ENCODE measurements around the gene LRRC18.

LRRC18 gene

GRCh38 chr10:48938990-48939536 is 577 bp downstream of the LRRC18 start:
- no peaks in the 10 kb centered on the region for H3K36me3 ChIP-seq (ENCODE audit: control insufficient read depth in 5 of 5, insufficient read depth in 5 of 5, low read length in 5 of 5)
- no peaks in the 10 kb centered on the region for H3K27me3 ChIP-seq (ENCODE audit: control insufficient read depth in 5 of 5, insufficient read depth in 4 of 5, low read length in 5 of 5)
- H3K9me3 ChIP-seq (ENCODE audit: control insufficient read depth in 5 of 5, low read length in 5 of 5): no peaks in the 10 kb centered on the region
- H3K4me1 ChIP-seq (ENCODE audit: control insufficient read depth in 5 of 5, insufficient read depth in 5 of 5, low read length in 5 of 5): peaks cover 0 to 2% (median 0%) of the 10 kb centered on the region in 5 donors
- H3K27ac ChIP-seq (ENCODE audit: low read depth, low read length): no peak overlapping the region
- no peak overlapping the region for H3K4me3 ChIP-seq (ENCODE audit: low read depth in 1 of 5, low read length in 5 of 5)
- no peak overlapping the region for H3K9ac ChIP-seq (ENCODE audit: low read length in 5 of 5)

GRCh38 chr10:48938281-48938680 is 1.4 kb downstream of the LRRC18 start:
- peaks cover 0 to 2% (median 0%) of the 10 kb centered on the region in 5 donors for H3K4me1 ChIP-seq (ENCODE audit: control insufficient read depth in 5 of 5, insufficient read depth in 5 of 5, low read length in 5 of 5)
- no peak overlapping the region for H3K4me3 ChIP-seq (ENCODE audit: low read depth in 1 of 5, low read length in 5 of 5)
- H3K9me3 ChIP-seq (ENCODE audit: control insufficient read depth in 5 of 5, low read length in 5 of 5): no peaks in the 10 kb centered on the region
- H3K36me3 ChIP-seq (ENCODE audit: control insufficient read depth in 5 of 5, insufficient read depth in 5 of 5, low read length in 5 of 5): no peaks in the 10 kb centered on the region
- H3K27ac ChIP-seq (ENCODE audit: low read depth, low read length): no peak overlapping the region
- H3K27me3 ChIP-seq (ENCODE audit: control insufficient read depth in 5 of 5, insufficient read depth in 4 of 5, low read length in 5 of 5): no peaks in the 10 kb centered on the region
- no peak overlapping the region for H3K9ac ChIP-seq (ENCODE audit: low read length in 5 of 5)

GRCh38 chr10:48937796-48938195 is 1.8 kb downstream of the LRRC18 start:
- H3K4me1 ChIP-seq (ENCODE audit: control insufficient read depth in 5 of 5, insufficient read depth in 5 of 5, low read length in 5 of 5): peaks cover 0 to 2% (median 0%) of the 10 kb centered on the region in 5 donors
- H3K36me3 ChIP-seq (ENCODE audit: control insufficient read depth in 5 of 5, insufficient read depth in 5 of 5, low read length in 5 of 5): no peaks in the 10 kb centered on the region
- H3K27me3 ChIP-seq (ENCODE audit: control insufficient read depth in 5 of 5, insufficient read depth in 4 of 5, low read length in 5 of 5): no peaks in the 10 kb centered on the region
- H3K9ac ChIP-seq (ENCODE audit: low read length in 5 of 5): no peak overlapping the region
- no peak overlapping the region for H3K4me3 ChIP-seq (ENCODE audit: low read depth in 1 of 5, low read length in 5 of 5)
- no peak overlapping the region for H3K27ac ChIP-seq (ENCODE audit: low read depth, low read length)
- no peaks in the 10 kb centered on the region for H3K9me3 ChIP-seq (ENCODE audit: control insufficient read depth in 5 of 5, low read length in 5 of 5)

- Histone ChIP-seq H3K4me1 (ENCODE audit: control insufficient read depth in 5 of 5, insufficient read depth in 5 of 5, low read length in 5 of 5) (peaks cover 0 to 2% (median 0%) of the 10 kb centered on the region in 5 donors), H3K27ac (ENCODE audit: low read depth, low read length) (no peak overlapping the region), H3K9ac (ENCODE audit: low read length in 5 of 5) (no peak overlapping the region), H3K36me3 (ENCODE audit: control insufficient read depth in 5 of 5, insufficient read depth in 5 of 5, low read length in 5 of 5) (no peaks in the 10 kb centered on the region), H3K27me3 (ENCODE audit: control insufficient read depth in 5 of 5, insufficient read depth in 4 of 5, low read length in 5 of 5) (no peaks in the 10 kb centered on the region), H3K4me3 (ENCODE audit: low read depth in 1 of 5, low read length in 5 of 5) (no peak overlapping the region), H3K9me3 (ENCODE audit: control insufficient read depth in 5 of 5, low read length in 5 of 5) (no peaks in the 10 kb centered on the region)
Measured at GRCh38 chr10:48935577-48935976, 4.1 kb downstream of the LRRC18 start.

- Histone ChIP-seq H3K27me3 (ENCODE audit: control insufficient read depth in 5 of 5, insufficient read depth in 4 of 5, low read length in 5 of 5) (no peaks in the 10 kb centered on the region), H3K9me3 (ENCODE audit: control insufficient read depth in 5 of 5, low read length in 5 of 5) (no peaks in the 10 kb centered on the region), H3K4me3 (ENCODE audit: low read depth in 1 of 5, low read length in 5 of 5) (no peak overlapping the region), H3K27ac (ENCODE audit: low read depth, low read length) (no peak overlapping the region), H3K36me3 (ENCODE audit: control insufficient read depth in 5 of 5, insufficient read depth in 5 of 5, low read length in 5 of 5) (no peaks in the 10 kb centered on the region), H3K4me1 (ENCODE audit: control insufficient read depth in 5 of 5, insufficient read depth in 5 of 5, low read length in 5 of 5) (peaks cover 0 to 2% (median 0%) of the 10 kb centered on the region in 5 donors), H3K9ac (ENCODE audit: low read length in 5 of 5) (no peak overlapping the region)
Measured at GRCh38 chr10:48934672-48935501, 4.8 kb downstream of the LRRC18 start.

GRCh38 chr10:48932831-48933664 is 6.6 kb downstream of the LRRC18 start:
- no peak overlapping the region for H3K27ac ChIP-seq (ENCODE audit: low read depth, low read length)
- no peaks in the 10 kb centered on the region for H3K36me3 ChIP-seq (ENCODE audit: control insufficient read depth in 5 of 5, insufficient read depth in 5 of 5, low read length in 5 of 5)
- H3K9ac ChIP-seq (ENCODE audit: low read length in 5 of 5): no peak overlapping the region
- no peaks in the 10 kb centered on the region for H3K27me3 ChIP-seq (ENCODE audit: control insufficient read depth in 5 of 5, insufficient read depth in 4 of 5, low read length in 5 of 5)
- no peak overlapping the region for H3K4me3 ChIP-seq (ENCODE audit: low read depth in 1 of 5, low read length in 5 of 5)
- H3K4me1 ChIP-seq (ENCODE audit: control insufficient read depth in 5 of 5, insufficient read depth in 5 of 5, low read length in 5 of 5): peaks cover 0 to 2% (median 0%) of the 10 kb centered on the region in 5 donors
- no peaks in the 10 kb centered on the region for H3K9me3 ChIP-seq (ENCODE audit: control insufficient read depth in 5 of 5, low read length in 5 of 5)

GRCh38 chr10:48931188-48931587 is 8.5 kb downstream of the LRRC18 start:
- Histone ChIP-seq H3K27me3 (ENCODE audit: control insufficient read depth in 5 of 5, insufficient read depth in 4 of 5, low read length in 5 of 5) (no peaks in the 10 kb centered on the region), H3K4me3 (ENCODE audit: low read depth in 1 of 5, low read length in 5 of 5) (no peak overlapping the region), H3K9ac (ENCODE audit: low read length in 5 of 5) (no peak overlapping the region), H3K36me3 (ENCODE audit: control insufficient read depth in 5 of 5, insufficient read depth in 5 of 5, low read length in 5 of 5) (no peaks in the 10 kb centered on the region), H3K4me1 (ENCODE audit: control insufficient read depth in 5 of 5, insufficient read depth in 5 of 5, low read length in 5 of 5) (peaks cover 0 to 2% (median 0%) of the 10 kb centered on the region in 5 donors), H3K9me3 (ENCODE audit: control insufficient read depth in 5 of 5, low read length in 5 of 5) (no peaks in the 10 kb centered on the region), H3K27ac (ENCODE audit: low read depth, low read length) (no peak overlapping the region)

GRCh38 chr10:48929413-48929990 is 10.1 kb downstream of the LRRC18 start:
- H3K36me3 ChIP-seq (ENCODE audit: control insufficient read depth in 5 of 5, insufficient read depth in 5 of 5, low read length in 5 of 5): no peaks in the 10 kb centered on the region
- no peaks in the 10 kb centered on the region for H3K9me3 ChIP-seq (ENCODE audit: control insufficient read depth in 5 of 5, low read length in 5 of 5)
- no peaks in the 10 kb centered on the region for H3K4me1 ChIP-seq (ENCODE audit: control insufficient read depth in 5 of 5, insufficient read depth in 5 of 5, low read length in 5 of 5)
- H3K27ac ChIP-seq (ENCODE audit: low read depth, low read length): no peak overlapping the region
- H3K9ac ChIP-seq (ENCODE audit: low read length in 5 of 5): no peak overlapping the region
- no peak overlapping the region for H3K4me3 ChIP-seq (ENCODE audit: low read depth in 1 of 5, low read length in 5 of 5)
- no peaks in the 10 kb centered on the region for H3K27me3 ChIP-seq (ENCODE audit: control insufficient read depth in 5 of 5, insufficient read depth in 4 of 5, low read length in 5 of 5)

- Histone ChIP-seq H3K9ac (ENCODE audit: low read length in 5 of 5) (no peak overlapping the region), H3K4me1 (ENCODE audit: control insufficient read depth in 5 of 5, insufficient read depth in 5 of 5, low read length in 5 of 5) (no peaks in the 10 kb centered on the region), H3K27me3 (ENCODE audit: control insufficient read depth in 5 of 5, insufficient read depth in 4 of 5, low read length in 5 of 5) (no peaks in the 10 kb centered on the region), H3K36me3 (ENCODE audit: control insufficient read depth in 5 of 5, insufficient read depth in 5 of 5, low read length in 5 of 5) (no peaks in the 10 kb centered on the region), H3K27ac (ENCODE audit: low read depth, low read length) (no peak overlapping the region), H3K4me3 (ENCODE audit: low read depth in 1 of 5, low read length in 5 of 5) (no peak overlapping the region), H3K9me3 (ENCODE audit: control insufficient read depth in 5 of 5, low read length in 5 of 5) (no peaks in the 10 kb centered on the region)
Measured at GRCh38 chr10:48926764-48927540, 12.7 kb downstream of the LRRC18 start.
